DOHH2 (cell line): ENCODE results near the gene ERC2.

Experiments
- CTCF ChIP-seq: fragments of 200-600 bp; sonication (generic); IDR thresholded peaks from one replicate; pipeline ENCODE4 v1.5.1; 2014; ENCODE audit warnings: antibody characterized with exemption, mild to moderate bottlenecking, low read depth, low read length; ENCODE audit not compliant: poor library complexity, severe bottlenecking
- EZH2phosphoT487 ChIP-seq: fragments of 200-600 bp; sonication (generic); IDR thresholded peaks from 2 replicates; pipeline ENCODE4 v1.6.1; 2017; ENCODE audit warnings: borderline replicate concordance, mild to moderate bottlenecking, antibody characterized with exemption, low read length, moderate library complexity, mixed read lengths

GRCh38 chr3:55474213-55474632 lies 994.0 kb downstream of the ERC2 start:
- TF ChIP-seq CTCF (no peak), EZH2phosphoT487 (no peak)
